GM23338 (cell line): ENCODE measurements around the gene TSPAN12. TPM values are rescaled to one million over a fixed set of nuclear protein-coding genes. Genes with fewer than 3 reads are reported as not detected.

ENCODE experiments used
- ATAC-seq: fragments of 200-7000 bp; cut with Tn5 transposase; 3 replicates; pipeline ENCODE4 v1.9.1; 2020
- DNase-seq: peaks from one replicate; pipeline ENCODE4 v3.0.0-alpha.2; 2015; ENCODE audit warnings: low spot score
- H2AFZ ChIP-seq: fragments of 200-600 bp; sonication (generic); 2 replicates; pipeline ENCODE4 v1.8.0; 2016; ENCODE audit warnings: antibody characterized with exemption, mild to moderate bottlenecking, moderate library complexity
- H3F3A ChIP-seq: fragments of 200-600 bp; sonication (generic); replicated peaks from 2 replicates; pipeline ENCODE4 v1.8.0; 2017; ENCODE audit warnings: antibody characterized with exemption, mixed run types, low read depth
- H3K27ac ChIP-seq: fragments of 200-600 bp; sonication (generic); 2 replicates; pipeline ENCODE4 v1.6.1; 2016; ENCODE audit warnings: low read depth
- H3K27me3 ChIP-seq: fragments of 200-600 bp; sonication (generic); 2 replicates; pipeline ENCODE4 v1.8.0; 2016; ENCODE audit warnings: mild to moderate bottlenecking, mixed run types, moderate library complexity; ENCODE audit not compliant: insufficient read depth
- H3K36me3 ChIP-seq: fragments of 200-600 bp; sonication (generic); 2 replicates; pipeline ENCODE4 v1.8.0; 2016; ENCODE audit warnings: mild to moderate bottlenecking; ENCODE audit not compliant: insufficient read depth
- H3K4me1 ChIP-seq: fragments of 200-600 bp; sonication (generic); 2 replicates; pipeline ENCODE4 v1.8.0; 2016; ENCODE audit warnings: mild to moderate bottlenecking, moderate library complexity; ENCODE audit not compliant: insufficient read depth
- H3K4me2 ChIP-seq: fragments of 200-600 bp; sonication (generic); 2 replicates; pipeline ENCODE4 v1.7.1; 2017; ENCODE audit warnings: mixed run types
- H3K4me3 ChIP-seq: fragments of 200-600 bp; sonication (generic); 2 replicates; pipeline ENCODE4 v1.6.1; 2016; ENCODE audit warnings: mixed run types
- H3K79me2 ChIP-seq: fragments of 200-600 bp; sonication (generic); replicated peaks from 2 replicates; pipeline ENCODE4 v1.8.0; 2017; ENCODE audit warnings: mild to moderate bottlenecking; ENCODE audit not compliant: insufficient read depth
- H3K9me2 ChIP-seq: fragments of 200-600 bp; sonication (generic); 2 replicates; pipeline ENCODE4 v1.8.0; 2017; ENCODE audit not compliant: insufficient read depth
- H4K20me1 ChIP-seq: fragments of 200-600 bp; sonication (generic); replicated peaks from 2 replicates; pipeline ENCODE4 v1.8.0; 2017; ENCODE audit warnings: mild to moderate bottlenecking; ENCODE audit not compliant: insufficient read depth
- H3K27ac Mint-ChIP-seq: 2 replicates; pipeline ENCODE4 v1.8.0; 2020; ENCODE audit warnings: inconsistent platforms, mild to moderate bottlenecking, moderate library complexity, mixed read lengths
- H3K27me3 Mint-ChIP-seq: 3 replicates; pipeline ENCODE4 v1.8.0; 2022; ENCODE audit warnings: low read depth, mild to moderate bottlenecking, moderate library complexity, mixed read lengths, inconsistent platforms; ENCODE audit not compliant: insufficient read depth, poor library complexity
- H3K36me3 Mint-ChIP-seq: 3 replicates; pipeline ENCODE4 v1.8.0; 2021; ENCODE audit warnings: low read depth, mild to moderate bottlenecking, inconsistent platforms, moderate library complexity, mixed read lengths
- H3K4me1 Mint-ChIP-seq: 3 replicates; pipeline ENCODE4 v1.8.0; 2020; ENCODE audit warnings: mild to moderate bottlenecking, inconsistent platforms, mixed read lengths
- H3K4me3 Mint-ChIP-seq: 3 replicates; pipeline ENCODE4 v1.8.0; 2021; ENCODE audit warnings: moderate library complexity, mild to moderate bottlenecking, inconsistent platforms, mixed read lengths
- H3K9me3 Mint-ChIP-seq: 3 replicates; pipeline ENCODE4 v1.8.0; 2020; ENCODE audit warnings: moderate library complexity, mild to moderate bottlenecking, inconsistent platforms, mixed read lengths
- CREB1 ChIP-seq: fragments of 250-450 bp; sonication (Bioruptor Pico); IDR thresholded peaks from 2 replicates; pipeline ENCODE4 v1.5.0; 2020; ENCODE audit warnings: low read depth, mild to moderate bottlenecking, moderate library complexity
- CTCF ChIP-seq, 2 experiments: fragments of 200-600 bp in 1 of 2; sonication (generic) in 1 of 2; conservative IDR thresholded peaks; 2 replicates each; pipeline versions ENCODE4 v1.5.1 to v1.6.1; 2016 to 2017; ENCODE audit warnings: antibody characterized with exemption in 2 of 2, low read depth in 2 of 2, mild to moderate bottlenecking in 2 of 2, moderate library complexity in 1 of 2
- ETS1 ChIP-seq: IDR thresholded peaks from 2 replicates; pipeline ENCODE4 v1.6.1; 2016; ENCODE audit warnings: antibody characterized with exemption
- EZH2 ChIP-seq: fragments of 200-600 bp; sonication (generic); IDR thresholded peaks from one replicate; pipeline ENCODE4 v1.8.0; 2017; ENCODE audit warnings: antibody characterized with exemption, mild to moderate bottlenecking, low read depth; ENCODE audit not compliant: unreplicated experiment
- EZH2phosphoT487 ChIP-seq: fragments of 200-600 bp; sonication (generic); IDR thresholded peaks from one replicate; pipeline ENCODE4 v1.8.1; 2018; ENCODE audit warnings: antibody characterized with exemption; ENCODE audit not compliant: unreplicated experiment
- NANOG ChIP-seq: IDR thresholded peaks from 2 replicates; pipeline ENCODE4 v1.6.1; 2016; ENCODE audit warnings: antibody characterized with exemption, borderline replicate concordance
- POLR2AphosphoS5 ChIP-seq: IDR thresholded peaks from 2 replicates; pipeline ENCODE4 v1.6.1; 2016; ENCODE audit warnings: antibody characterized with exemption, low read depth
- REST ChIP-seq: IDR thresholded peaks from one replicate; pipeline ENCODE4 v1.6.1; 2018; ENCODE audit warnings: antibody characterized with exemption; ENCODE audit not compliant: unreplicated experiment
- STAT1 ChIP-seq: IDR thresholded peaks from one replicate; pipeline ENCODE4 v1.6.1; 2016; ENCODE audit warnings: antibody characterized with exemption; ENCODE audit not compliant: unreplicated experiment
- ZNF114 ChIP-seq: fragments of 250-450 bp; sonication (Bioruptor Pico); IDR thresholded peaks from 2 replicates; pipeline ENCODE4 v1.5.0; 2020; ENCODE audit warnings: mild to moderate bottlenecking, moderate library complexity
- polyA plus RNA-seq: library from polyadenylated mRNA; unstranded; fragments of >200 nt; fragmentation: Nextera tagmentation; extraction: Ambion mirVana; gene quantifications from 2 replicates; pipeline ENCODE4 v1.2.1, GENCODE V29; 2016
- total RNA-seq: library from RNA; depleted of rRNA; stranded (reverse); fragments of >200 nt; shearing (Covaris generic); gene quantifications from 2 replicates; pipeline ENCODE4 v1.2.3, GENCODE V29; 2014

TSPAN12 gene
- total and polyA plus RNA-seq, 2 experiments from 2014 or later = 9.7 to 11.7 TPM

- no peaks in the 10 kb centered on the region for H3F3A ChIP-seq
- Mint-ChIP-seq H3K36me3 (no peaks in the 10 kb centered on the region), H3K27me3 (peaks cover 2% of the 10 kb centered on the region), H3K4me3 (no peak overlapping the region), H3K4me1 (peaks cover 19% of the 10 kb centered on the region), H3K27ac (no peak overlapping the region), H3K9me3 (no peaks in the 10 kb centered on the region)
- H2AFZ ChIP-seq = no peak overlapping the region
- no peaks in the 10 kb centered on the region for H4K20me1 ChIP-seq
- peaks cover 15% of the 10 kb centered on the region for H3K4me1 ChIP-seq
- H3K9me2 ChIP-seq = no peaks in the 10 kb centered on the region; the same call in 1 of the 2 replicates
- H3K79me2 ChIP-seq = no peaks in the 10 kb centered on the region
- no peaks in the 10 kb centered on the region for H3K36me3 ChIP-seq
- no peak overlapping the region for H3K27ac ChIP-seq
- no peaks in the 10 kb centered on the region for H3K27me3 ChIP-seq
- no peak overlapping the region for H3K4me3 ChIP-seq
- TF ChIP-seq REST (no peak), EZH2 (no peak), EZH2phosphoT487 (no peak), STAT1 (no peak), CREB1 (CRISPR knock-in tag) (no peak), ZNF114 (CRISPR knock-in tag) (no peak), CTCF (conservative IDR thresholded peaks at IDR 0.05; ENCODE audit: low read depth in 2 of 2) (no peak), ETS1 (no peak), POLR2AphosphoS5 (no peak)
- ATAC-seq (no peak), DNase-seq (no peak)
- peak overlapping the region; percentile 45; the same call in 1 of the 2 replicates for H3K4me2 ChIP-seq
Measured at GRCh38 chr7:120874016-120874415, 16.1 kb upstream of the TSPAN12 start.

GRCh38 chr7:120873401-120873800 is 15.5 kb upstream of the TSPAN12 start:
- no peaks in the 10 kb centered on the region for H4K20me1 ChIP-seq
- peak overlapping the region; percentile 34 for H3K27ac Mint-ChIP-seq
- no peaks in the 10 kb centered on the region for H3K79me2 ChIP-seq
- H3K4me3 Mint-ChIP-seq = no peak overlapping the region
- peaks cover 2% of the 10 kb centered on the region for H3K27me3 Mint-ChIP-seq
- TF ChIP-seq EZH2phosphoT487 (no peak), NANOG (peak; percentile 33; the same call in 1 of the 2 replicates)
- H3K4me3 ChIP-seq = no peak overlapping the region
- H3K27ac ChIP-seq = no peak overlapping the region; the same call in 1 of the 2 replicates
- H3K9me2 ChIP-seq = no peaks in the 10 kb centered on the region; the same call in 1 of the 2 replicates
- ATAC-seq = no peak
- peaks cover 15% of the 10 kb centered on the region for H3K4me1 ChIP-seq
- no peaks in the 10 kb centered on the region for H3F3A ChIP-seq
- H3K4me1 Mint-ChIP-seq = peaks cover 19% of the 10 kb centered on the region
- H3K9me3 Mint-ChIP-seq = no peaks in the 10 kb centered on the region
- H3K36me3 ChIP-seq = no peaks in the 10 kb centered on the region
- H3K27me3 ChIP-seq = no peaks in the 10 kb centered on the region
- peak overlapping the region; percentile 45 for H3K4me2 ChIP-seq
- DNase-seq = peak; percentile 17
- no peaks in the 10 kb centered on the region for H3K36me3 Mint-ChIP-seq
- H2AFZ ChIP-seq = no peak overlapping the region
